ENCODE data around the gene EFCAB13.

The EFCAB13 gene

GRCh38 chr17:47288531-47289116 lies 35.1 kb upstream of the EFCAB13 start:
- no peaks in the 10 kb centered on the region for H3K27me3 ChIP-seq
- H3K27ac ChIP-seq = peak overlapping the region in 4 of 11 experiments; percentile 53 to 70 (median 62); a peak in 7 of 22 replicates
- H3K4me3 ChIP-seq = no peak overlapping the region
- no peaks in the 10 kb centered on the region for H4K20me1 ChIP-seq
- H3K9ac ChIP-seq = 0 out of 22 replicates have a peak overlapping the region, but pooled peaks of 1 of the 11 experiments have one; percentile 56
- TF ChIP-seq Cebpa-rat (IDR thresholded peaks at IDR 0.05) = no peak
- H3K4me1 ChIP-seq = peaks cover 28 to 93% (median 68%) of the 10 kb centered on the region in 10 experiments
- H3K36me3 ChIP-seq = 0 out of 22 replicates have a peak, but pooled peaks cover 0 to 4% (median 0%) of the 10 kb centered on the region in 11 experiments
- H3K4me2 ChIP-seq = peak overlapping the region; percentile 55 to 96 (median 75)
- peaks cover 0 to 17% (median 8%) of the 10 kb centered on the region in 11 experiments; a peak in 7 of 22 replicates for H3K9me3 ChIP-seq (replicated peaks in 1 of 11)

GRCh38 chr17:47289302-47289701 lies 34.5 kb upstream of the EFCAB13 start:
- Histone ChIP-seq H3K27me3 (no peaks in the 10 kb centered on the region), H3K9me3 (replicated peaks in 1 of 11) (peaks cover 0 to 17% (median 8%) of the 10 kb centered on the region in 11 experiments; a peak in 7 of 22 replicates), H3K4me1 (peaks cover 33 to 94% (median 68%) of the 10 kb centered on the region in 10 experiments), H3K36me3 (0 out of 22 replicates have a peak, but pooled peaks cover 0 to 4% (median 0%) of the 10 kb centered on the region in 11 experiments), H3K9ac (no peak overlapping the region), H3K27ac (peak overlapping the region in 3 of 11 experiments; percentile 61 to 70 (median 63); a peak in 3 of 22 replicates), H4K20me1 (no peaks in the 10 kb centered on the region), H3K4me2 (peak overlapping the region in 8 of 11 experiments; percentile 67 to 96 (median 84); a peak in 14 of 22 replicates), H3K4me3 (no peak overlapping the region)
- no peak for TF ChIP-seq Cebpa-rat (IDR thresholded peaks at IDR 0.05)

- no peak for TF ChIP-seq Cebpa-rat (IDR thresholded peaks at IDR 0.05)
- H3K27me3 ChIP-seq = no peaks in the 10 kb centered on the region
- peaks cover 40 to 90% (median 73%) of the 10 kb centered on the region in 10 experiments for H3K4me1 ChIP-seq
- no peak overlapping the region for H3K9ac ChIP-seq
- no peak overlapping the region for H3K27ac ChIP-seq
- H3K4me3 ChIP-seq = no peak overlapping the region
- H3K36me3 ChIP-seq = 0 out of 22 replicates have a peak, but pooled peaks cover 0 to 4% (median 0%) of the 10 kb centered on the region in 11 experiments
- peak overlapping the region in 10 of 11 experiments; percentile 21 to 64 (median 40); a peak in 20 of 22 replicates for H3K4me2 ChIP-seq
- no peaks in the 10 kb centered on the region for H4K20me1 ChIP-seq
- H3K9me3 ChIP-seq (replicated peaks in 1 of 11) = peaks cover 0 to 17% (median 8%) of the 10 kb centered on the region in 11 experiments; a peak in 7 of 22 replicates
Observed at GRCh38 chr17:47290870-47291241, 32.9 kb upstream of the EFCAB13 start.

GRCh38 chr17:47291242-47291873 lies 32.4 kb upstream of the EFCAB13 start:
- no peak overlapping the region for H3K27ac ChIP-seq
- no peak for TF ChIP-seq Cebpa-rat (IDR thresholded peaks at IDR 0.05)
- H3K36me3 ChIP-seq = 0 out of 22 replicates have a peak, but pooled peaks cover 0 to 4% (median 0%) of the 10 kb centered on the region in 11 experiments
- H3K4me2 ChIP-seq = peak overlapping the region in 10 of 11 experiments; percentile 21 to 64 (median 40); a peak in 20 of 22 replicates
- peaks cover 0 to 17% (median 8%) of the 10 kb centered on the region in 11 experiments; a peak in 7 of 22 replicates for H3K9me3 ChIP-seq (replicated peaks in 1 of 11)
- peaks cover 36 to 85% (median 68%) of the 10 kb centered on the region in 10 experiments for H3K4me1 ChIP-seq
- no peak overlapping the region for H3K9ac ChIP-seq
- no peaks in the 10 kb centered on the region for H4K20me1 ChIP-seq
- H3K27me3 ChIP-seq = no peaks in the 10 kb centered on the region
- no peak overlapping the region for H3K4me3 ChIP-seq

- H3K27me3 ChIP-seq = no peaks in the 10 kb centered on the region
- H3K36me3 ChIP-seq = 0 out of 22 replicates have a peak, but pooled peaks cover 0 to 4% (median 0%) of the 10 kb centered on the region in 11 experiments
- TF ChIP-seq Cebpa-rat (IDR thresholded peaks at IDR 0.05) = no peak
- no peak overlapping the region for H3K27ac ChIP-seq
- no peaks in the 10 kb centered on the region for H4K20me1 ChIP-seq
- H3K9ac ChIP-seq = no peak overlapping the region
- H3K4me2 ChIP-seq = peak overlapping the region in 4 of 11 experiments; percentile 7 to 64 (median 24); a peak in 1 of 22 replicates
- H3K4me1 ChIP-seq = peaks cover 28 to 77% (median 60%) of the 10 kb centered on the region in 10 experiments
- H3K9me3 ChIP-seq (replicated peaks in 1 of 11) = peaks cover 0 to 17% (median 8%) of the 10 kb centered on the region in 11 experiments; a peak in 7 of 22 replicates
- H3K4me3 ChIP-seq = no peak overlapping the region
Observed at GRCh38 chr17:47292206-47292605, 31.5 kb upstream of the EFCAB13 start.

GRCh38 chr17:47295037-47295873 lies 28.5 kb upstream of the EFCAB13 start:
- Histone ChIP-seq H3K36me3 (0 out of 22 replicates have a peak, but pooled peaks cover 0 to 4% (median 0%) of the 10 kb centered on the region in 11 experiments), H4K20me1 (no peaks in the 10 kb centered on the region), H3K27me3 (no peaks in the 10 kb centered on the region), H3K4me1 (peaks cover 11 to 46% (median 40%) of the 10 kb centered on the region in 10 experiments), H3K4me3 (peak overlapping the region in 1 of 10 experiments; percentile 44; a peak in 1 of 20 replicates), H3K9me3 (replicated peaks in 1 of 11) (peaks cover 0 to 18% (median 6%) of the 10 kb centered on the region in 11 experiments; a peak in 7 of 22 replicates), H3K27ac (no peak overlapping the region), H3K9ac (0 out of 22 replicates have a peak overlapping the region, but pooled peaks of 1 of the 11 experiments have one; percentile 66), H3K4me2 (peak overlapping the region; percentile 65 to 93 (median 80); a peak in 21 of 22 replicates)
- no peak for TF ChIP-seq Cebpa-rat (IDR thresholded peaks at IDR 0.05)

- Histone ChIP-seq H3K9me3 (replicated peaks in 1 of 11) (peaks cover 0 to 20% (median 5%) of the 10 kb centered on the region in 11 experiments; a peak in 10 of 22 replicates), H3K9ac (no peak overlapping the region), H3K27ac (no peak overlapping the region), H3K4me2 (no peak overlapping the region; a peak in 1 of 22 replicates), H3K4me1 (peaks cover 11 to 40% (median 34%) of the 10 kb centered on the region in 10 experiments), H3K27me3 (no peaks in the 10 kb centered on the region), H3K36me3 (0 out of 22 replicates have a peak, but pooled peaks cover 0 to 4% (median 0%) of the 10 kb centered on the region in 11 experiments), H4K20me1 (no peaks in the 10 kb centered on the region), H3K4me3 (no peak overlapping the region)
- TF ChIP-seq Cebpa-rat (IDR thresholded peaks at IDR 0.05) = no peak
Observed at GRCh38 chr17:47295874-47296255, 27.9 kb upstream of the EFCAB13 start.
